Karpas-422 (cell line): Measurements from ENCODE around the gene RAD51AP1. TPM values are rescaled to one million over a fixed set of nuclear protein-coding genes. Genes with fewer than 3 reads are reported as not detected.

Experiments
- DNase-seq: peaks from one replicate; pipeline ENCODE4 v3.0.0-alpha.2; 2015
- H2AFZ ChIP-seq: fragments of 200-600 bp; sonication (generic); 2 replicates; pipeline ENCODE4 v1.6.1; 2014; ENCODE audit warnings: antibody characterized with exemption, low read length, mixed read lengths
- H3K27ac ChIP-seq: fragments of 200-600 bp; sonication (generic); 2 replicates; pipeline ENCODE4 v1.5.1; 2014; ENCODE audit warnings: mild to moderate bottlenecking, low read length, moderate library complexity
- H3K27me3 ChIP-seq: fragments of 200-600 bp; sonication (generic); 2 replicates; pipeline ENCODE4 v1.6.1; 2014; ENCODE audit warnings: low read length, mixed read lengths
- H3K36me3 ChIP-seq: fragments of 200-600 bp; sonication (generic); 2 replicates; pipeline ENCODE4 v1.6.1; 2014; ENCODE audit warnings: low read length, mixed read lengths; ENCODE audit not compliant: insufficient read depth
- H3K4me1 ChIP-seq: fragments of 200-600 bp; sonication (generic); 2 replicates; pipeline ENCODE4 v1.6.1; 2014; ENCODE audit warnings: mild to moderate bottlenecking, low read length, mixed read lengths
- H3K4me2 ChIP-seq: fragments of 200-600 bp; sonication (generic); 2 replicates; pipeline ENCODE4 v1.6.1; 2014; ENCODE audit warnings: low read length, low read depth, mild to moderate bottlenecking; ENCODE audit not compliant: poor library complexity, severe bottlenecking
- H3K4me3 ChIP-seq: fragments of 200-600 bp; sonication (generic); 2 replicates; pipeline ENCODE4 v1.5.1; 2014; ENCODE audit warnings: mild to moderate bottlenecking, antibody characterized with exemption, low read length, mixed read lengths
- H3K79me2 ChIP-seq: fragments of 200-600 bp; sonication (generic); 2 replicates; pipeline ENCODE4 v1.6.1; 2014; ENCODE audit warnings: mild to moderate bottlenecking, low read length, mixed read lengths
- H3K9ac ChIP-seq: fragments of 200-600 bp; sonication (generic); 2 replicates; pipeline ENCODE4 v1.6.0; 2014; ENCODE audit warnings: low read length
- H3K9me2 ChIP-seq: fragments of 200-600 bp; sonication (generic), shearing (Covaris generic); replicated peaks from 2 replicates; pipeline ENCODE4 v1.6.0; 2014; ENCODE audit warnings: mild to moderate bottlenecking, low read length, moderate library complexity; ENCODE audit not compliant: insufficient read depth
- H3K9me3 ChIP-seq: fragments of 300-700, 200-600 bp; sonication (generic); 2 replicates; pipeline ENCODE4 v1.6.1; 2014; ENCODE audit warnings: low read length, mixed read lengths
- H4K20me1 ChIP-seq: fragments of 200-600 bp; sonication (generic); 2 replicates; pipeline ENCODE4 v1.6.1; 2014; ENCODE audit warnings: mild to moderate bottlenecking, antibody characterized with exemption, low read length, low read depth; ENCODE audit not compliant: insufficient read depth
- total RNA-seq: library from RNA; depleted of rRNA; stranded (reverse); fragments of >200 nt; shearing (Covaris generic); gene quantifications from 2 replicates; pipeline ENCODE4 v1.2.3, GENCODE V29; 2014; ENCODE audit warnings: low replicate concordance

The RAD51AP1 gene
- total RNA-seq, 1 experiment from 2014 or later, result 39.2 TPM

DNA sequence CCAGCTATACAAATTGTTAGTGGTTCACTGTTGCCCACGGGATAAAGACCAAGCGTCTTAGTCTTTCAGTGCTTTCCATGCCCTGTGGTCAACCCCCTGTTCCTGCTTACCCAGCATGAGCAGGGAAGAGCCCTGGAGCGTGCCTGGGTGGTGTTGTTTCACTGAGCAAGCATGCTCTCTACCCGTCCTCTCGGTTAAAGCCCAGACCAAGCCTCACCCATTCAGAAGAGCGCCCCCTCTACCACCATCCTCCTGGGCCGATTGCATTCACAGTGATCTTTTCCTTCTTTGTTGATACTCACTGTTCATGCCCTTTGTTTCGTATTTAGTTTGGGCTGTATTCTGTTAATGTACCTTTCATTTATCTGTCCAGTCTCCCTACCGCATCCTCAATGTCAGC is 48.4 kb downstream of the RAD51AP1 start:
- Histone ChIP-seq H3K9me2 (no peaks in the 10 kb centered on the region), H3K4me1 (peaks cover 39% of the 10 kb centered on the region), H3K27ac (no peak overlapping the region), H3K9ac (no peak overlapping the region), H3K4me3 (no peak overlapping the region), H2AFZ (no peak overlapping the region), H3K27me3 (no peaks in the 10 kb centered on the region), H4K20me1 (no peaks in the 10 kb centered on the region), H3K79me2 (no peaks in the 10 kb centered on the region), H3K36me3 (no peaks in the 10 kb centered on the region), H3K9me3 (no peaks in the 10 kb centered on the region), H3K4me2 (peak overlapping the region; percentile 23)
- DNase-seq, result no peak

DNA sequence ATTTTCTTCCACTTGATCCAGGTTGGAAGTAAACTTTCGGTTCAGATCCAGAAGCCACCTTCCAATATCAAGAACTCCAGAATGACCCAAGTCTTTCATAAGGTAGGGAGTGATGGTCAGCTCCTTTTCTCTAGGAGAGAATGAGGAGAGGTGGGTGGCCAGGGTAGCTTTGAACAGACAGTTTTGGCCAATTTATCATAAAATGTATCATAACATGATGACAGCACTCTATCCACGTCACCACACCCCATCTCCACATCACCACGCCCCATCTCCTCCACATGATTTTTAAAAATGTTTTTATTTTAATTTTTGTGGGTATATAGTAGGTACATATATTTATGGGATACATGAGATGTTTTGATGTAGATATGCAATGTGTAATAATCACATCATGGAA is 50.2 kb downstream of the RAD51AP1 start:
- H3K79me2 ChIP-seq, result no peaks in the 10 kb centered on the region
- H3K36me3 ChIP-seq, result no peaks in the 10 kb centered on the region
- H3K4me2 ChIP-seq, result no peak overlapping the region
- no peak overlapping the region for H3K4me3 ChIP-seq
- H3K9me3 ChIP-seq, result no peaks in the 10 kb centered on the region
- no peak overlapping the region for H3K27ac ChIP-seq
- no peak overlapping the region for H2AFZ ChIP-seq
- H3K9me2 ChIP-seq, result no peaks in the 10 kb centered on the region
- no peak overlapping the region for H3K9ac ChIP-seq
- H4K20me1 ChIP-seq, result no peaks in the 10 kb centered on the region
- peaks cover 37% of the 10 kb centered on the region for H3K4me1 ChIP-seq
- no peak for DNase-seq
- no peaks in the 10 kb centered on the region for H3K27me3 ChIP-seq

DNA sequence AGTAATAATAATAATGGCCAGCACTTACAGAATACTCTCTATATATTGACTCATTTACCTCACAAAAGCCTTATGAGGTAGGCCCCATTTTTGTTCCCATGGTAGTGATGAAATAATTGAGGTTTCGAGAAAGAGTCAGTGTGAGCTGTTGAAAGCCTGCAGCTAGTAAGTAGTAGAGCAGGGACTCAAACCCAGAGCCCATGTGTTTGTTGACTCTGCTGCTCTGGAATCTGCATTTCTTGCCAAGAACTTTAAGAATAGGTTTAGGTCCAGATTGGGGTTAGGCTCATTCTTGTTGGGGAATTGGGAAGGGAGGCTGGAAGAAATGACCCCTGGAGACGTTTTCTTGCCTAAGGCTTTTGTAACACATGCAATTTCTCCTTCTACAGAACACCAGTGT is 51.3 kb downstream of the RAD51AP1 start:
- no peaks in the 10 kb centered on the region for H3K36me3 ChIP-seq
- no peak for DNase-seq

DNA sequence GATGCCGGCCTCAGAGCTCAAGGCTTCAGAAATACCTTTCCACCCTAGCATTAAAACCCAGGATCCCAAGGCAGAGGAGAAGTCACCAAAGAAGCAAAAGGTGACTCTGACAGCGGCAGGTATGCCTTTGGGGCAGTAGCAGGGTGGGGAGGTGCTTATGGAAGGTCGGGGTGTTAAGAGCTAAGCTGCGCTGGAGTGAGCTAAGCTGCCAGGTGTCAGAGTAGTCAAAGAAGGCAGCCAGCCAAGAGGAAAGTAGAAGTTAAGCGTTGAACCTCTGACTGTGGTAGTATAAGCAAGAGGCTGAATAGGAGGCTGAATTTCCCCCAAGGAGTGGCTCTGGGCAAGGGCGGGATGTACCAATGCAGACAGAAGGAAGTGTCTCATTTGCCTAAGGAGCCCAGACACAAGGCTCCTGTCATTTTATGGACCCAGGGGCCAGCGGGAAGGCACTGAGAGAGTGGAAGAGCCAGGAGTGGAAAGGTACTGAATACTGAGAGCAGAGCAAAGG is 52.5 kb downstream of the RAD51AP1 start:
- Histone ChIP-seq H3K9ac (no peak overlapping the region), H2AFZ (no peak overlapping the region), H3K79me2 (no peaks in the 10 kb centered on the region), H3K9me3 (no peaks in the 10 kb centered on the region), H3K4me3 (no peak overlapping the region), H3K4me2 (no peak overlapping the region), H3K27me3 (no peaks in the 10 kb centered on the region), H3K27ac (no peak overlapping the region), H3K9me2 (no peaks in the 10 kb centered on the region), H3K36me3 (no peaks in the 10 kb centered on the region), H3K4me1 (peaks cover 27% of the 10 kb centered on the region), H4K20me1 (no peaks in the 10 kb centered on the region)
- no peak for DNase-seq

More for the DNA sequence above, 51.3 kb downstream of the RAD51AP1 start:
- Histone ChIP-seq H3K27me3 (no peaks in the 10 kb centered on the region), H3K4me3 (no peak overlapping the region), H3K79me2 (no peaks in the 10 kb centered on the region), H3K9me2 (no peaks in the 10 kb centered on the region), H3K9me3 (no peaks in the 10 kb centered on the region), H2AFZ (no peak overlapping the region), H4K20me1 (no peaks in the 10 kb centered on the region), H3K9ac (no peak overlapping the region), H3K4me1 (peaks cover 27% of the 10 kb centered on the region), H3K27ac (no peak overlapping the region), H3K4me2 (no peak overlapping the region)

DNA sequence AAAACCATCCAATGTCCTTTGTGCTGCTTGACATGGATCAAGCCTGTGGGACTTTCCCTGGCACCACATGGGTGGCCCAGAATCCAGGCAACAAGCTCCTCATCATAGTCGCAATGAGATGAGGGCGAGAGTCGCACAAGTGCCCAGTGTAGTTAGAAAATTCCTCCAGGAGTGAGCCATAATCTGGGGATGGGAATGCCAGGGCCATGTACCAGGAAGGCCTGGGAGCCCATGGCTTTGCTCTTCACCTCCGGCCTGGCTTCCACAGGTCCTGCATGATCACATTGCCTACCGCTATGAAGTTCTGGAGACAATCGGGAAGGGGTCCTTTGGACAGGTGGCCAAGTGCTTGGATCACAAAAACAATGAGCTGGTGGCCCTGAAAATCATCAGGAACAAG is 57.2 kb downstream of the RAD51AP1 start:
- H3K79me2 ChIP-seq, result no peaks in the 10 kb centered on the region
- H3K9ac ChIP-seq, result no peak overlapping the region
- H4K20me1 ChIP-seq, result no peaks in the 10 kb centered on the region
- no peaks in the 10 kb centered on the region for H3K36me3 ChIP-seq
- no peaks in the 10 kb centered on the region for H3K9me2 ChIP-seq
- H2AFZ ChIP-seq, result no peak overlapping the region
- H3K4me1 ChIP-seq, result peaks cover 15% of the 10 kb centered on the region
- no peak overlapping the region for H3K4me3 ChIP-seq
- no peaks in the 10 kb centered on the region for H3K27me3 ChIP-seq
- DNase-seq, result no peak
- H3K27ac ChIP-seq, result no peak overlapping the region
- H3K9me3 ChIP-seq, result no peaks in the 10 kb centered on the region
- no peak overlapping the region for H3K4me2 ChIP-seq

DNA sequence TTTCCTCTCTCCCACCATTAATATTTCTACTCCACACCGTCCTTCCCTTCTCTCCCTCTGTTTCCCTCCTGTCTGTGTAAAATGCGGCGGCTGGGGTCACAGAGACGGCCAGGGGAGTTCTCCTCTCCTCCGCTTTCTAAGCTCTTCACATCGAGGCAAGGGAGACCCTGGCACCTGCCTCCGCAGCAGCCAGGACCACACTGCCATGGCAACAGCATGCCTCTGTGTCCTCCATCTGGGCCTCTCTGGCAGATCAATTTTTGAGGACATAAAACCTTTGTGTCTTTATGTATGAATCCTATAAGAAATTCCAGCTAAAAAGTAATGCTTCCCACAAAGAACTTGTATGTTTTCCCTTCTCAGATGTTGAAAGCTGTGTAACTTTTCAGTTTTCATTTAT is 64.7 kb downstream of the RAD51AP1 start:
- H3K9me3 ChIP-seq, result no peaks in the 10 kb centered on the region
- no peak for DNase-seq
- H3K4me1 ChIP-seq, result peaks cover 27% of the 10 kb centered on the region
- H2AFZ ChIP-seq, result no peak overlapping the region
- H3K9ac ChIP-seq, result no peak overlapping the region
- H3K4me3 ChIP-seq, result no peak overlapping the region
- peaks cover 3% of the 10 kb centered on the region; the same call in 1 of the 2 replicates for H3K79me2 ChIP-seq
- H3K4me2 ChIP-seq, result no peak overlapping the region
- no peaks in the 10 kb centered on the region for H4K20me1 ChIP-seq
- H3K9me2 ChIP-seq, result no peaks in the 10 kb centered on the region
- H3K27ac ChIP-seq, result no peak overlapping the region
- no peaks in the 10 kb centered on the region for H3K27me3 ChIP-seq
- no peaks in the 10 kb centered on the region for H3K36me3 ChIP-seq

DNA sequence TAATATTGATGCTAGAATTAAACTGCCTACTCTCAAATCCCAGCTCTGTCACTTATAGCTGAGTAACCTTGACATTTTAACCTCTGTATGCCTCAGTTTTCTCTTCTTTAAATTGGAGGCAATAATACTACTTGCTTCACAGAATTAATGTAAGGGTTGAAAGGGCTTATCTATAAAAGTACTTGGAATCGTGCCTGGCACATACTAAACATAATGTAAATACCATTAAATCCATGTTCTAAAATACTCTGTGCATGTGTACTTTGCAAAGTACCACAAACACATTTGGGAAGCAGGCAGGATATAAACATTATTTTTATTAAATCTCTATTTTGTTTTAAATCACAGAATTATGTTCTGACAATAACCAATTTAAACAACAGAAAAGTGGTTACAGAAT is 65.3 kb downstream of the RAD51AP1 start:
- Histone ChIP-seq H3K4me3 (no peak overlapping the region), H3K4me1 (peaks cover 27% of the 10 kb centered on the region), H2AFZ (no peak overlapping the region), H3K79me2 (peaks cover 3% of the 10 kb centered on the region; the same call in 1 of the 2 replicates), H3K9me2 (no peaks in the 10 kb centered on the region), H3K9me3 (no peaks in the 10 kb centered on the region), H3K27ac (no peak overlapping the region), H3K4me2 (no peak overlapping the region), H3K36me3 (no peaks in the 10 kb centered on the region), H3K27me3 (no peaks in the 10 kb centered on the region), H3K9ac (no peak overlapping the region), H4K20me1 (no peaks in the 10 kb centered on the region)
- no peak for DNase-seq

DNA sequence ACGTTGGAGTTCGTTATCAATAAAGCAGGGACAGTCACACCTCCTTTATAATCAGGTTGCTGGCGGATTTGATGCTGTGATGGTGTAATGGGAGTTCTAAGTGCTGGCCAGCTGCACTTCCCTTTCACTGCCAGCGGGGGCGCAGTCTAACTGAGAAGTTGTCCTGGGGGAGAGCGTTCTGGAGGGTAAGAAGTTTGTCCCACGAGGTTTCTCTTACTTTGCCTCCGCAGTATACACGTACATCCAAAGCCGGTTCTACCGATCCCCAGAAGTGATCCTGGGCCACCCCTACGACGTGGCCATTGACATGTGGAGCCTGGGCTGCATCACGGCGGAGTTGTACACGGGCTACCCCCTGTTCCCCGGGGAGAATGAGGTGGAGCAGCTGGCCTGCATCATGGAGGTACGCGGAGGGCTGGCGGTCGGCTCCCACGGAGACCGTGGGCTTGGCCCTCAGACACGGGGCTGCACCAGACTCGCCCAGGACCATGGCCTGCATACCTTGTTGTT is 66.0 kb downstream of the RAD51AP1 start:
- peak overlapping the region; percentile 91 for H3K4me2 ChIP-seq
- H3K79me2 ChIP-seq, result peaks cover 3% of the 10 kb centered on the region; the same call in 1 of the 2 replicates
- no peak overlapping the region for H3K27ac ChIP-seq
- no peaks in the 10 kb centered on the region for H4K20me1 ChIP-seq
- peak; percentile 95 for DNase-seq
- H3K9me2 ChIP-seq, result no peaks in the 10 kb centered on the region
- H3K9ac ChIP-seq, result peak overlapping the region; percentile 80
- H2AFZ ChIP-seq, result peak overlapping the region; percentile 97
- H3K27me3 ChIP-seq, result no peaks in the 10 kb centered on the region
- peaks cover 27% of the 10 kb centered on the region for H3K4me1 ChIP-seq
- no peaks in the 10 kb centered on the region for H3K36me3 ChIP-seq
- H3K9me3 ChIP-seq, result no peaks in the 10 kb centered on the region
- H3K4me3 ChIP-seq, result peak overlapping the region; percentile 88
